Right hindlimb (tissue), 1 donor: Measurements from ENCODE around the gene RAET1G.
A peak's percentile ranks its signal among the peaks of the same experiment; 100 is the strongest.
"Not testable (repeated sequence)": the region's sequence is repeated elsewhere in the genome, so short reads cannot be mapped to it uniquely, and the experiment has no call there.

Experiments used
- DNase-seq: peaks from one replicate; pipeline ENCODE4 v3.0.0-alpha.2; 2018

RAET1G gene

GRCh38 chr6:149922642-149923326 lies at the start of gene RAET1G:
Gene RAET1G (minus strand): TSS chr6:149923121. CDS start chr6:149923010, 111 bp downstream.
- DNase-seq = peak; percentile 94

GRCh38 chr6:149969635-149970034 lies 46.7 kb upstream of the RAET1G start:
- DNase-seq = no peak

GRCh38 chr6:149968909-149969308 lies 46.0 kb upstream of the RAET1G start:
- not testable (repeated sequence) for DNase-seq

- DNase-seq = not testable (repeated sequence)
These were observed 45.1 kb upstream of the RAET1G start for GRCh38 chr6:149967999-149968398.

GRCh38 chr6:149967591-149967990 lies 44.7 kb upstream of the RAET1G start:
- no peak for DNase-seq

- not testable (repeated sequence) for DNase-seq
These were observed 43.4 kb upstream of the RAET1G start for GRCh38 chr6:149966319-149966718.

GRCh38 chr6:149965194-149966020 lies 42.5 kb upstream of the RAET1G start:
- peak; percentile 41 for DNase-seq

GRCh38 chr6:149964308-149965193 lies 41.6 kb upstream of the RAET1G start:
- no peak for DNase-seq

GRCh38 chr6:149963462-149964307 lies 40.8 kb upstream of the RAET1G start, which contains the start of gene ULBP1:
Gene ULBP1 (plus strand): TSS chr6:149963943. CDS start chr6:149964050, 107 bp downstream.
- peak; percentile 90 for DNase-seq

- no peak for DNase-seq
These were observed 40.2 kb upstream of the RAET1G start for GRCh38 chr6:149963212-149963461.

- no peak for DNase-seq
These were observed 39.7 kb upstream of the RAET1G start for GRCh38 chr6:149962461-149963211.

GRCh38 chr6:149961728-149962425 lies 39.0 kb upstream of the RAET1G start:
- DNase-seq = no peak

GRCh38 chr6:149960488-149960887 lies 37.6 kb upstream of the RAET1G start:
- DNase-seq = no peak

- DNase-seq = not testable (repeated sequence)
These were observed 36.9 kb upstream of the RAET1G start for GRCh38 chr6:149959806-149960205.

GRCh38 chr6:149958124-149958523 lies 35.2 kb upstream of the RAET1G start:
- not testable (repeated sequence) for DNase-seq

GRCh38 chr6:149955654-149956317 lies 32.9 kb upstream of the RAET1G start:
- DNase-seq = not testable (repeated sequence)

GRCh38 chr6:149954984-149955653 lies 32.2 kb upstream of the RAET1G start:
- not testable (repeated sequence) for DNase-seq

GRCh38 chr6:149954328-149954983 lies 31.5 kb upstream of the RAET1G start:
- not testable (repeated sequence) for DNase-seq

GRCh38 chr6:149953934-149954327 lies 31.0 kb upstream of the RAET1G start:
- DNase-seq = not testable (repeated sequence)
